ENCODE results near the gene ING2.
"Not testable (repeated sequence)": the region's sequence is repeated elsewhere in the genome, so short reads cannot be mapped to it uniquely, and the experiment has no call there.

The ING2 gene, protein sequence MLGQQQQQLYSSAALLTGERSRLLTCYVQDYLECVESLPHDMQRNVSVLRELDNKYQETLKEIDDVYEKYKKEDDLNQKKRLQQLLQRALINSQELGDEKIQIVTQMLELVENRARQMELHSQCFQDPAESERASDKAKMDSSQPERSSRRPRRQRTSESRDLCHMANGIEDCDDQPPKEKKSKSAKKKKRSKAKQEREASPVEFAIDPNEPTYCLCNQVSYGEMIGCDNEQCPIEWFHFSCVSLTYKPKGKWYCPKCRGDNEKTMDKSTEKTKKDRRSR
- total RNA-seq, result 2.5 to 13.4 (median 9.2) reads per million in 18 experiments

DNA sequence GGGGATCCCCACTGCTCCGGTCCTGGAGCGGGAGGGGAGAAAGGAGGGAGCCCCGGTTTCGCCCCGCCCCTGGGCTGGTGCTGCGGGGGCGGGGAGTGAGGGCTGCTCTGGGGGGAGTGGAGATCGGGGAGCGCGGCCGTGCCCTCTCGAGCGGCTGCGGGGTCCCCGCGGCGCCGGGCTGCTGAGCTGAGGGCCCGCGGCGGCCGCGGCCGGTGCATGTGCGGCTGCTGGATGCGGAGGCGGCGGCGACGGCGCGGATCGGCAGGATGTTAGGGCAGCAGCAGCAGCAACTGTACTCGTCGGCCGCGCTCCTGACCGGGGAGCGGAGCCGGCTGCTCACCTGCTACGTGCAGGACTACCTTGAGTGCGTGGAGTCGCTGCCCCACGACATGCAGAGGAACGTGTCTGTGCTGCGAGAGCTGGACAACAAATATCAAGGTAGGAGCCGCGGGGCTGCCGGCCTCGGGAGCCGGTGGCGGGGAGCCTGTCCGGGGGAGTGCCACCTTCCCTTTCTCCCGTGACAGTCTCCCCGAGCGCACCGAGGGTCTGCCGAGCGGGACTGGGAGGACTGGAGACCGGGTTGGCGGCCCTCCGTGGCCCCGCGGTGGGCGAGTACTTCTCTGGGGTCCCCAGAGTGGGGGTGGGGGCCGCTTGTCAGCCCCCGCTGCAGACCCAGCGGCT lies at the start of gene ING2:
ING2 (plus strand) TSS at position 129 of the 681 bp plus-strand sequence; CDS start at position 267, 138 bp downstream.
- peak in 1 of 2 donors; percentile 81 for DNase-seq

DNA sequence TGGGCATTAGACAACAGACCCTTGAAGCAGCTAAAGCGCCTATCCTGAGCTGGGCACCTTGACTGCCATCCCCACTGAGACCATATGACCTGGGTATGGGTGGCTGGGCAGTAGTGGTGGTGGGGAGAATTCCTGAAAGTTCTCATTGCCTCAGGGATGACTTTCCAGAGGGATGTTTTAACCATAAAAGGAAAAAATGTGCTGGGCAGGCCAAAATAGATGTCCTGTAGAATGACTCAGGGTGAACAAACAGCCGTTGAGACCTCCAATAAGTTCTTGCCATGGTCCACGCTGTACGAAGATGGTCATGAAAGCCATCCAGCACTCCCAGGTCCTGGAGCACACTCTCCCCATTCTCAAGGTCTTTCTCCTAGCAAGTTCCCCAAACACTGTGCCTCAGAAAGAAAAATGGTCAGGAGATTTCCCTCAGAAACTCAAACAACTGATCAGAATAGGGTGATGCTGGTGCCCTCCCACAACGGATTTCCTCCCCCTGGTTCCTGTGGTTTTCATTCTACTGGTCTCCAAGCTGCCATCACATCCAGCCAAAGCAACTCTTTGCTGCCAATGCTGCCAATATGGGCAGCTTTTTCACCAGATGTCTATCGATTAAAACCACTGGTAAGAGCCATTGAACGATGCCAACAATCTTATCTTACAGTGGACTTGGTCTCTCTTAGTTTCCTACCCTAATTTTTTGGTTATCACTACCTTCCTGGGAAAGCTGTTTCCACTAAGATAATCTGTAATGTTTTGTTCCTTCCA lies 49.2 kb upstream of the ING2 start:
- DNase-seq, result peak; percentile 15 to 33

DNA sequence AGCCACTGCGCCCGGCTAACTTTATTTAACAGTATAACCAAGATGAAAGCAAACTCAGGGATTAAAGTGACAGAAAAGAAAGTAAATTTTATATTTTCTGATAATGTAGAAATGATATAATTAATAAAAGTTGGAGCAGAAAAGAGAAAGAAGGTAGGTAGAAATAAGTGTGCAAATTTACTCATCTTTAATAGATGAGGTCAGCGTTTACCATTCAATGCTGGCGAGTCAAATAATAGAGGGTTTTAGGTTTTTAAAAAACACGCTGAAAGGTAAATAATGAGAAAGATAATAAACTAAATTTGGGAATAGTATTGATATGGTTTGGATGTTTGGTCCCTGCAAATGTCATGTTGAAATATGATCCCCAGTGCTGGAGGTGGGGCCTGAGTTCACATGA lies 46.9 kb upstream of the ING2 start:
- no peak for DNase-seq

DNA sequence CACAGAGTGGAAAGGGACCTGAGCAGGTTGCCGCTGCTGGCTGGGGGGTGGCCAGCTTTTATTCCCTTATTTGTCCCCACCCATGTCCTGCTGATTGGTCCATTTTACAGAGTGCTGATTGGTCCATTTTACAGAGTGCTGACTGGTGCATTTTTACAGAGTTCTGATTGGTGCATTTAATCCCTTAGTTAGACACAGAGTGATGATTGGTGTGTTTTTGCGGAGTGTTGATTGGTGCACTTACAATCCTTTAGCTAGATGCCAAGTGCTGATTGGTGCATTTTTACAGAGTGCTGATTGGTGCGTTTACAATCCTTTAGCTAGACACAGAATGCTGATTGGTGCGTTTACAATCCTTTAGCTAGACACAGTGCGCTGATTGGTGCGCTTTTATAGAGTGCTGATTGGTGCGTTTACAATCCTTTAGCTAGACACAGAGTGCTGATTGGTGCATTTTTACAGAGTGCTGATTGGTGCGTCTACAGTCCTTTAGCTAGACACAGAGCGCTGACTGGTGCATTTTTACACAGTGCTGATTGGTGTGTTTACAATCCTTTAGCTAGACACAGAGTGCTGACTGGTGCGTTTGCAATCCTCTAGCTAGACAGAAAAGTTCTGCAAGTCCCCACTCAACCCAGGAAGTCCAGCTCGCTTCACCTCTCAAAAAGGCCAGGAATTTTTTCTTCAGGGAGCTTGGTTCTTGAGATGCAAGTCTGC lies 40.8 kb upstream of the ING2 start:
- not testable (repeated sequence) for DNase-seq

DNA sequence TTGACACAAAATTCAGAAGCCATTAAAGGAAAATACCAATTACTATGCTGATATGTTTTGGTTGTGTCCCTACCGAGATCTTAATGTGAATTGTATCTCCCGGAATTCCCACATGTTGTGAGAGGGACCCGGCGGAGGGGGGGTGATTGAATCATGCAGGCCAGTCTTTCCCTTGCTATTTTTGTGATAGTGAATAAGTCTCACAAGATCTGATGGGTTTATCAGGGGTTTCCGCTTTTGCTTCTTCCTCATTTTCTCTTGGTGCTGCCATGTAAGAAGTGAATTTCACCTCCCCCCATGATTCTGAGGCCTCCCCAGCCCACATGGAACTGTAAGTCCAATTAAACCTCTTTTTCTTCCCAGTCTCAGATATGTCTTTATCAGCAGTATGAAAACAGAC lies 39.0 kb upstream of the ING2 start:
- peak; percentile 75 to 84 for DNase-seq

DNA sequence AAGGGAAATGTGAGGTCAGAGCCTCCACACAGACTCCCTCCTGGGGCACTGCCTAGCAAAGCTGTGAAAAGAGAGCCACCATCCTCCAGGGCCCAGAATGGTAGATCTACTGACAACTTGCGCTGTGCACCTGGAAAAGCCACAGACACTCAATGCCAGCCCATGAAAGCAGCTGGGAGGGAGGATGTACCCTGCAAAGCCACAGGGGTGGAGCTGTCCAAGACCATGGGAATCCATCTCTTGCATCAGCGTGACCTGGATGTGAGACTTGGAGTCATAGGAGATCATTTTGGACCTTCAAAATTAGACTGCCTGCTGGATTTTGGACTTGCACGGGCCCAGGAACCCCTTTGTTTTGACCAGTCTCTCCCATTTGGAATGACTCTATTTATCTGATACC lies 37.6 kb upstream of the ING2 start:
- DNase-seq, result no peak

DNA sequence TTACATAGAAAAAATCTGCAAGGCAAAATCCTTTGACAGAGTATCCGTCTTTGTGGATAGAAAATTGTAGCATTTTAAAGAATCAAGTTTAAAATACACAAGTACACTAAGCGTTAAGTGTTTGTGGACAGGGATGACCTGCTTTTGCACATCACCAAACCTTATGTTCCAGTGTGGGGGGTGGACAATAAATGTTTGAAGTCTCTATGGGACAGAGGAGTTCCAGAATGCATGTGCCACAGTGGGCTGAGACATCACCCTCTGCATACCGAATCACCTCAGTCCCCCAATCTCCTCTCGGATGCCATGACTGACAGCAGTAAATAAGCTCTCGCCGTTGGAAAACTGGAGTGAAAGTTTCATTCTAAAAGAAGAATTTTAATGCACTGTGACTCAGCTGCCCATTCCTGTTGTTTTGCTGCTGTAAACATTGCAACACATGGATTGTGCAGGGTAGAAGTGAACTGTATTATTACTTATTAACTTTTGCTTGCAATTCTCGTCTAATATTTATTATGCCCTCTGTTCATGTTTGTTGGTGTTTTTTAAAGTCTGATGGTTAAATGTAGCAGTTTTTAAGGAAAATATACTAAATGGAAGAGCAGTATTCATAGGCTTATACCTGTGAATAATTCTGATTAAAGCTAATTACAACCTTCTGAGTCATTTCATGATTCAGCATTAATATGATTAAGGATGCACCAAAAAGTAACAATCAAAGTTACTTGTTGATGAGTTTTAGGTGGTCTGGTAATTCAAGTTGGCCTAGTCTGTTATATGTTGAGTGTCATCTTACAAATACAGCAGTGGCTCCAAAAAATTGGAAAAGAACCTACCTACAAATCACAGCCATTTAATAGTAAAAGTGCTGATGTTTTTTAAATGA lies 36.4 kb upstream of the ING2 start:
- no peak for DNase-seq

DNA sequence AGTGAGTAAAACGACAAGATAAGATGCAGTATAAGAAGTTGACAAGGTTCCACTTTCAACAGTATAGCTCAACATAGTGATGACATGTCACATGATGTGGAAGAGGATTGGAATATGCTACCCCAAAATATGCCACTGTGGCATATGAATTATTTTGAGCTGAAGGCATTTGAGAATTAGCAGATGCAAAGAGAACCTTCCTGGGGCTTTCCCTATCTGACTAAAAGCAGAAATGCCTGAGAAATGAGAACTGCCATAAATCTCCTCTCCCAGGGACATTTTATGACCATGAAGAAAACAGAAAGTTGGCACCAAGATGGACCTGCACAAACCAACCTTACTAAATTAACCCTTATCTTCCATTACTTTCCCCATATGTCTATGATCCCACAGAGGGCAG lies 35.6 kb upstream of the ING2 start:
- DNase-seq, result peak; percentile 71 to 74

DNA sequence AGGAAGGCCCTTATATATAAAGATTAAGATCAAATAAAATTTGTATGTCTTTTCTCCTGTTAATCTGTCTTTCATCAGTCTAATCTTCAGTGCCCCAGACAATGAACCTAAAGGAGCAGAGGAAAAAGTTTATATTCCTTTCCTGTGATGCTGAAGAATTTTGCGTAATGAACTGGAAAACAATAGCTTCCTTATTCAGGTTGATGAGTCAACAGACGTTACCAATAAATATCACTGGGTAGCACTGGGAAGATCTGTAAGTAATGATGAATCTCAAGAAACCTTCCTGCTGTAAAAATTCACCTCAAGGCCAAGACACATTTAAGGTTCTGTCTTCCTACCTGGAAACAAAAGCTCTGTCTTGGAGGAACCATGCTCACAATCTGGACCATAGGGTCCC lies 34.9 kb upstream of the ING2 start:
- peak in 1 of 2 donors; percentile 25 for DNase-seq

DNA sequence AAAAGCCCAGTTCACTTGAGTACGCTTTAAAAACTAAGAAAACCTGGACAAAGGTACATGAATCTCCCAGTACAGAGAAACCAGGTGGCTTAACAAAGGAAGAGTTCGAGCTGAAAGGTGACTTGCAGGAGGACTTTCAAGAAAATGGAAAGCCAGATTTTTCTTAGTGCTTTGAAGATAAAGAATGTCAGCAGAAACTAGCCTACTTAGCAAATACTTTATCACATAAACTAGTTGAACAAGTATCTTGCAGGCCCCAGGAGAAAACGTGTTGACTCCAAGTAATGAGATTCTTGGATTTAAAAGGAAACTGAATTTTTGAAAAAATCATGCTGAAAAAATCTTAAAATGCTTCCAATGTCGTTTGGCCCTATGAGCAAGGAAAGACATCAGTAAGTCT lies 34.0 kb upstream of the ING2 start:
- no peak for DNase-seq

DNA sequence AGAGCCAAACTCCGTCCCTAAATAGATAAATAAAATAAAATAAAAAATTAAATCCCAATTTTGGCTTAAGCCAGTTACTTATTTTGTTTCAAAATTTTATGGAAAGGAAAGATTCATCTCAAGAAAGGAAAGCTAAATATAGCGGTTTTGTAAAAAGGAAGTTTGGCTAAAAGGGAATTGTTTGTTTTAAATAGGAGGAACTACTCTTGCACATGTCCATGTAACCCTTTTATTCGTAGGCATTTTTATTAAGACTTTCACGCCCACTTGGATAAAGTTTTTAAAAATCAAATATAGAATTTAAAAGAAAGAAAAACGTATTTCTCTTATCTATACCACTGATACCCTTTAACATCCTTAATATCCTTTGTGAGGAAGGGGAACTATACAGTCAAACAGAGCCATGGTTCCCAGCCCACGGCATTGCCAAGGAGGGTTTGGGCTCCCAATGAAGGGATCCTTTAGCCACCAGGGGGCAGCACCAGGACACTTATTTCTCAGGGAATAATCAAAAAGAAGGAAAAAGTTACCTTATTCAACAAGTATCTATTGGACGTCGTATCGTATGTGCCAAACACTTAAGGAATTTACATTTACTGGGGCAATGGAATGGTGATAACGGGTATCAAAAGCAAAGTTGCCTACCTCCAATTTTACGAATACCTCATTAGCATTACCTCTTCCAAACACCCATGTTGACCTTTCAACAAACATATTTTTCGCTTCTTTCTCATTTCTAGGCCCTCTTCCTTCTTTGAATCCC lies 32.7 kb upstream of the ING2 start:
- DNase-seq, result peak; percentile 85 to 91

DNA sequence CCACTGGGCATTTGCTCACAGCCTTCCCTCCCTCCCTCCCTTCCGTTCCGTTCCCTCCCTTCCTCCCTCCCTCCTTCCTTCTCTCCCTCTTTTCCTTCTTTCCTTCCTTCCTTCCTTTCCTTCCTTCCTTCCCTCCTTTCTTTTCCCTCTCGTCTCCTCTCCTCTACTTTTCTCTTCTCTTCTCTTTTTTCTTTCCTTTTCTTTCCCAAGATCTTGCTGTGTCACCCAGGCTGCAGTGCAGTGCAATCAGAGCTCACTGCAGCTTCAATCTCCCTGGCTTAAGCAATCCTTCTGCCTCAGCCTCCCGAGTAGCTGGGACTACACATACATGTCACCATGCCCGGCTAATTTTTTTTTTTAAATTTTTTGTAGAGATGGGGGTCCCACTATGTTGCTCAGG lies 26.7 kb upstream of the ING2 start:
- no peak for DNase-seq

DNA sequence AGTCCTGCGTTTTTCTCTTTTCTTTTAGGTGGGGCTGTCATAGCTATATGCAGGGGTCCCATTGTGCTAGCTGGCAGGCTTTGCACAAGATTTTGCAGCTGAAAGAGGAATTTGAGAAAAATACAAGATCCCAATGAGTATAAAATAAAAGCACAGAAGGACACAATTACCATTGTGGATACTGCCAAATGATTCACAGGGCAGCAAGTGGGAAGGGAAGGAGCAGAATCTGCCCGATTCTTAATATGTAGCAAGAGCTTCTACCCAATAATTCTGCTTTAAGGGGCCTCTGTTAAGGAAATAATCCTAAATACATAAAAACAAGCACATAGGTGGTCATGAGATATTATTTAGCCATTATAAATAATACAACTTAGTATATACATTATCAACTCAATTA lies 25.9 kb upstream of the ING2 start:
- no peak for DNase-seq

DNA sequence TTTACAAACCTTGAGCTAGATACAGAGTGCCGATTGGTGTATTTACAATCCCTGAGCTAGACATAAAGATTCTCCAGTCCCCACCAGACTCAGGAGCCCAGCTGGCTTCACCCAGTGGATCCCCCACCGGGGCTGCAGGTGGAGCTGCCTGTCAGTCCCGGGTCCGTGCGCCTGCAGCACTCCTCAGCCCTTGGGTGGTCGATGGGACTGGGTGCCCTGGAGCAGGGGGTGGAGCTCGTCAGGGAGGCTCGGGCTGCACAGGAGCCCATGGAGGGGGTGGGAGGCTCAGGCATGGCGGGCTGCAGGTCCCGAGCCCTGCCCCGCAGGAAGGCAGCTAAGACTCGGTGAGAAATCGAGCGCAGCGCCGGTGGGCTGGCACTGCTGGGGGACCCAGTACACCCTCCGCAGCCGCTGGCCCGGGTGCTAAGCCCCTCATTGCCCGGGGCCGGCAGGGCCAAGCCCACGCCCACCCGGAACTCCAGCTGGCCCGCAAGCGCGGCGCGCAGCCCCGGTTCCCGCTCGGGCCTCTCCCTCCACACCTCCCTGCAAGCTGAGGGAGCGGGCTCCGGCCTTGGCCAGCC lies 22.3 kb upstream of the ING2 start:
- not testable (repeated sequence) for DNase-seq

DNA sequence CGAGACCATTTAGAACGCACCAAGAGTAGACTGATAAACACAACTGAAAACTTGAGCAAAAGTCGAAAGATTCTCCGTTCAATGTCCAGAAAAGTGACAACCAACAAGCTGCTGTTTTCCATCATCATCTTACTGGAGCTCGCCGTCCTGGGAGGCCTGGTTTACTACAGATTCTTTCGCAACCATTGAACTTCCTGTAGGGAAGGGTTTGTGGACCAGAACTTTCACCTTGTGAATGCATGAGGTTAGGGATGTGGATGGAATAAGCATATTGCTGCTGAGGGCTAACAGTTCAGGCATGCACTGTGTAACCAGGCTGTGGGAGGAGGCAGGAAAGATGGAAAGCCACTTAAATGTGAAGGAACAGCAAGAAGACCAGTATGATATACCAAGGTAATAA lies 20.9 kb upstream of the ING2 start:
- DNase-seq, result no peak

DNA sequence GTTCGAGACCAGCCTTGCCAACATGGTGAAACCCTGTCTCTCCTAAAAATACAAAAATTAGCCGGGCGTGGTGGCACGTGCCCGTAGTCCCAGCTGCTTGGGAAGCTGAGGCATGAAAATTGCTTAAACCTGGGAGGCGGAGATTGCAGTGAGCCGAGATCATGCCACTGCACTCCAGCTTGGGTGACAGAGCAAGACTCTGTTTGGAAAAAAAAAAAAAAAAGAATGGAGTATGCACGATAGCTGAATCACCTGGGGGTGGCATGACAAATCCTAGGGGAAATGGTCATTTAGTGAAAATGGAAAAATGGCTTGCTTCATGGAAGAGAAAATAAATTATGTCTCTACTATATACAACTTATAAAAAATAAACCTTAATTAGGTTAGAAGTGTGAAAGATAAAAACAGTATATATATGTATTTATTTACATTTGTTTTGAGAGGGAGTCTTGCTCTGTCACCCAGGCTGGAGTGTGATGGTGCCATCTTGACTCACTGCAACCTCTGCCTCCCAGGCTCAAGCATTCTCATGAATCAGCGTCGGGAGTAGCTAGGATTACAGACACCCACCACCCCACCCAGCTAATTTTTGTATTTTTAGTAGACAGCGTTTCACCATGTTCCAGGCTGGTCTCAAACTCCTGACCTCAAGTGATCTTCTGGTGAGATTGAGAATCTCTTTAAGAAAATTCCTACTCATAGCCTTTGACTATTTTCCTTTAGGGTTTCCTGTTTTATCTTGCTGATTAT lies 19.3 kb upstream of the ING2 start:
- DNase-seq, result no peak

DNA sequence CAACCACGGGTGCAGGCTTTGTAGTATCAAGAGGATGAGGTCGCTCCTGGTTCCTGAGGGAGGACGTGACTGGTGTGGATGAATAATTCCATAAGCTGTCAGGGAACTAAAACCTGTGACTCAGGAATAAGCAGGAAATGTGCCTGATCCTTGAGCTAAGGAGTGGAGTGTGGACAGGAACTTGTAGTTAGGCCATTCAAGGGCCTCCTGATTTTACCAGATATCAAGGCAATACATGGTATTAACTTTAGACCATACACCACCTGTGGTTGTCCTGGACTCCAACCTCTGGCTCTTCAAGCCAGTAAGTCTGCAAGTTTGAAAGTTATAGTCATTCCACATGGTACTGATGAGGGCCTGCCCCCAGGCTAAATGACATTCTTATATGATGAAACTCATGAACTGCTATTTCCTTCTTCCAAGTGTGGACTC lies 12.1 kb upstream of the ING2 start:
- DNase-seq, result no peak

DNA sequence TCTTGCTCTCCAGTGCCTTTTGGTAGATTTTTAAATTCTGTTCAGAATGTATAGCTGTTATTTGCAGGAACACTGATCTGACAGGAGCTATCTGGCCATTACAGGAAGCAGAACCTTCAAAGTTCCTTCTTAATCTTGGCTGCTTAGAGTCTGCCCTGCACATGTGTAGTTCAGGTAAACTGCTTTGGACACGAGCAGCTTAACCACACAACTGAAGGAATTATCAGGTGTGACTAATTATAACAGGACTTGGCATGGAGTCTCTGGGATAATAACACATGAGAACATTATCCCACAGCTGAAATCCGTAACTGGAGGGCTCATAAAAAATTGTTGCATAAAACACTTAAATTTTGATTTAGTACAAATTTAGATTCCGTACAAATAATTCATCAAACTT lies 11.6 kb upstream of the ING2 start:
- DNase-seq, result no peak

DNA sequence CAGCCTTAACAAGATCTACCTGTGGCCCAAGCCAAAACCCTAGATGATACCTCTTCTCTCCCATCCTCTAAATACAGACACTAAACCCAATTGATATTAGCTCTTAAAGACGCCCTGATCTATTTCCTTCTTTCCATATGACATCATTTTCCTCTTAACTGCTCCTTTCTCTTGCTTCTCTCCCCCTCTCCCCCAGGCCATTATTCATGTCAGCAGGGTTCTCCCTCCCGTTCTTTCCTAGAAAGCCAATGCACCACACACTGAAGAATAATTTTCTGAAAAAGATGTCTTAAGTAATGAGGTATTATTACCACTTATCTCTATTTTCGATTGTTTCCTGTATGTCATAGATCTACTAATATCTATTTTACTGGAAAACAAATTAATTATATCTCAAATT lies 9.7 kb upstream of the ING2 start:
- DNase-seq, result no peak

DNA sequence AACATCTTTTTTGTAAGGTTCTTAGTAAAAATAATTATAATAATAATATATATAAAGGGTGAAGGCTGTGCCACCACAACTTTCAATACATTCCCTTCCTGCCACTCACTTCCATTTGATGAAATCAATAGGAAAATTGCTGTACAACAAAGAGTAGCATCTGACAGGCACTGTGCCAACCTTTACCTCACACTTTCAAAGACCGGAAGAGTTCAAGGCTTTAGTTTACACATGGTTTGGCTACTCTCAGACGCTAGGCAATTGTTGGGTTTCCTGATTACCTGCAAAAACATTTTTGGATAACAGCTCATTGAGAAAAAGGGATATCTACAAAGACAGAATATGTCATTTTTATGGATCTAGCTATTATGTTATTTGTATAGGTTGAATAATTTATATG lies 5.5 kb upstream of the ING2 start:
- no peak for DNase-seq

All from inflammatory macrophage (primary cell).